HG03354 (cell line): ENCODE results near the gene PRRG1.
"Not testable (repeated sequence)": the region's sequence is repeated elsewhere in the genome, so short reads cannot be mapped to it uniquely, and the experiment has no call there.

Source experiments
- ATAC-seq: cut with Tn5 transposase; IDR thresholded peaks from one replicate; pipeline ENCODE4 v1.9.1; 2021; ENCODE audit warnings: mild to moderate bottlenecking; ENCODE audit not compliant: unreplicated experiment, poor library complexity, severe bottlenecking

Gene PRRG1

GRCh38 chrX:37460285-37460684 lies 111.1 kb downstream of the PRRG1 start:
- not testable (repeated sequence) for ATAC-seq

DNA sequence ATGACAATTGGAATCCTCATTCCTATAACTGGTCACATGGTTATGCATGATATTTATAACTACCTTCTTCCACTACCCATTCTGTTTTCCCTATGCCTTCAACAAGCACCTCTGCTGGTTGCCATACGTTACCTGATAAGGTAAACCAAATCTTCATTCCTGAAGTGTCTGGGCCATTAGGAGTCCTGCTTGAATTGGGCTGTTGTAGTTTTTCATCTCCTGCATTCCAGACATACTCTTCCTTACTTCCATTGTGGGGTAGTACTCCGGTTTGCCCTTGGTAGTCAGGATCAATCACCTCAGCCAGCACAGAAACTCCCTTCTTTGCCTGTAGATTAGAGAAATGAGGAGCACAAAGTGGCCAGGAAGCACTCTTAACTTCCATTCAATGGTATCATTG lies 113.2 kb downstream of the PRRG1 start:
- ATAC-seq, result no peak

DNA sequence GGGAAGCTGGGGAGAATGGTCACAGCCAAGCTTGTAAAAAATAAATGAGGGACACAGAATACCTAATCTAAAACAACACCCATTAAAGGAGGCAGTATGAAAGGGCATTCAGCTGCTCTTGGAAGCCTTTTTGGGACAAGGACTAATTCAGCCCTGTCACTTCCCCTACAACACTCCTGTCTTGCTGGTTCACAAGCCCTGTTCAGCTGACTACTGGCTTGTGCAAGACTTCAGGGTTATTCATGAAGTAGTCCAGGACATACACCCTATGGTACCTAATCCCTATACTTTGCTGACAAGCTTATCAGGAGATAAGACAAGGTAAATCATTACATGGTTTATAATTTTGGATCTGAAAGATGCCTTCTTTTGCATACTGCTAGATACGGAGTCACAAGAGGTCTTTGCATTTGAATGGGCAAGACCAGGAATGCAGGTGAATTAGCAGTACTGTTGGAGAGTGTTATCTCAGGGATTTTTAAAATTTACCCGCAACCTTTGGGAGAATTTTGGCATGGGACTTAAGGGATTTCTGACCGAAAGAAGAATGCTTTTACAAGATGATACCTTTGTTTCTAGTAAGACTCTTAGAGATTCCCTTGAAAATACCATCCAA lies 119.1 kb downstream of the PRRG1 start:
- ATAC-seq, result no peak

GRCh38 chrX:37470711-37471110 lies 121.5 kb downstream of the PRRG1 start:
- no peak for ATAC-seq

DNA sequence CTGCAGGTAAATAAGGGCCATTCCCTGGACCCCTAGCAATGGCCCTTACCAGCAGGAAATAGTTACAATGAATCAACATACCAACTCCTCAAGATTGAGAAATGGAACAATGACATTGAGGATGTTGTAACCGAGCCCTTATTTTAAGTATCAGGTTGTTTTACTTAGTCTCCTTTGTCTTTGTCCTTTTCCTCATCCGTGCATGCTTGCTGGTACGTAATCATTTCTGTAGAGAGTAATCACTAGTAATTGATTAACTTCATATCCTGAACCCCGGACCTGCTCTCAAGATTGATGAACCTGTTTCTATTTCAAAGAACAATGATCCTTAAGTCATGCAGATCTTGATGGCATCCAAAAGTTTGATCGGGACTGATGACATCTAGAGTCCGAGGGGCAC lies 123.7 kb downstream of the PRRG1 start:
- no peak for ATAC-seq

DNA sequence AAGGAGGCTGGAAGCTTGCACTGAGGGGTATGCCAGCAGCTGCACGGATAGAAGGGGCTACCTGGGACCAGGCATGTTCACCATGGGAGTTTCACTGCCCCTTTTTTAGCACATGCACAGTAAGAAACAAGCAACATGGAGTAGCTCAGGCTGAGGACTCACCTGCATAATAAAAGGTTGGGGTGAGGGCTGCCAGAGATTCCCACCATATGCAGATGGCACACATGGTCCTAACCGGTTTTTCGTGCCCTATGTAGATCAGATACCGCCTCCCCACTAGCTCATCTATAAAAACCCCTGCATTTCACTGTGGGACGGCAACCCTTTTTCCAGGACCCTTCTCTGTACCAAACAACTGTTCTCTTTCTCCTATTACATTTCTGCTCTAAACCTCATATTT lies 125.3 kb downstream of the PRRG1 start:
- ATAC-seq, result no peak

GRCh38 chrX:37476571-37477170 lies 127.5 kb downstream of the PRRG1 start:
- ATAC-seq, result no peak

GRCh38 chrX:37484335-37484734 lies 135.2 kb downstream of the PRRG1 start:
- ATAC-seq, result not testable (repeated sequence)

DNA sequence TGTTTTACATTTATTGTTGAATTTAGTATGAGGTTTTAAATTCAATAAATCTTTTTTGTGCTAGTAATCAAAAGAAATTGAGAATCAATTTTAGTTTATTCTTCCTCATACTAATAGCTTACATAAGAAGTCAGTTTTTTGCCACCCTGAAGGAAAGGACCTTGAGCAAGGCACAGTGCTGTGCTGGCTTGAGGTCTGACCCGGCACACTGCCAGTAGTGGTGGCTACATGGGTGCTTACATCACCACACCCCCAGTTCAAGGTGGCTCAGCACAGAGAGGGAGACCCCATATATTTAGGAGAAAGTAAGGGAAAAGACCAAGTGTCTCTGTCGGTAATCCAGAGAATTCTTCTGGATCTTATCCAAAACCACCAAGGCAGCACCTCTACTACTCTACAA lies 136.3 kb downstream of the PRRG1 start:
- no peak for ATAC-seq

- ATAC-seq, result no peak
These were observed 138.1 kb downstream of the PRRG1 start for GRCh38 chrX:37487271-37487670.

DNA sequence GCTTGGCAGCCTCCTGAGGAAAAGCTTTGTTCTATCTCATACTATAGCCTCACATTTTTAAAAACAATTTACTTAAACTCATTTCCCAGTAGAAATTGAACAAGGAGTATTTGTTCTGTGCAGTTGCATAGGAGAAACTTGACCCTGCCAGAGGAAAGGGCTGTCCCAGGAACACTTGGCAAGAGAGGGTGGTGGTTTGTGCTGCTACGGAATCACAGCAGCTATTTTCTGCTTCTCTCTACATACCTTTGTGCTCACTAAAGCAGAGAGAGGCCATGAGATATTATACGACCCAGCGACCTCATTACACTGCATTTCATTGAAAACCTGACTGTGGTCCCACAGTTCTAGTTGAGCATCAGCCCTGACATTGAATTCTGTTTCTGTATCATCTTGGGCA lies 139.2 kb downstream of the PRRG1 start:
- ATAC-seq, result no peak

DNA sequence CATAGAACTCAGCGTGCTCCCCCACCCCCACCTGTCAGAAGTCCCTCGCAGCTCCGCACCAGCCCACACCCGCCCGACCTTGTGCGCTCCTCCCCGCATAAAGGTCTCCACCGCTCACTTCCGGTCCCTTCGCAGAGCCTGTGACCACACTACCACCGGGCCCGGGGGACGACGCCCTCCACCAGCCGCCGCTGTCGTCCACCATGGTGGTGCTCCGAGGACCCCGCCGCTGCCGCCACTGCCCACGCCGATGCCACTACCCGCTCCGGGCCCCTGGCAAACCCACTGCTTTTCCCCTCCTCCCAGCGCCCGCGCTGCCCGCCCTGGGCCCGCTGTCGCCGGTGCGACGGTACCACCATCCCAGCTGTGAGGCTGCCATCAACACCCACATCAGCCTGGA lies 142.5 kb downstream of the PRRG1 start:
- ATAC-seq, result no peak

GRCh38 chrX:37495760-37496159 lies 146.6 kb downstream of the PRRG1 start:
- peak; percentile 72 for ATAC-seq

- ATAC-seq, result not testable (repeated sequence)
These were observed 148.0 kb downstream of the PRRG1 start for GRCh38 chrX:37497126-37497525.

- not testable (repeated sequence) for ATAC-seq
These were observed 149.2 kb downstream of the PRRG1 start for GRCh38 chrX:37498323-37498722.

DNA sequence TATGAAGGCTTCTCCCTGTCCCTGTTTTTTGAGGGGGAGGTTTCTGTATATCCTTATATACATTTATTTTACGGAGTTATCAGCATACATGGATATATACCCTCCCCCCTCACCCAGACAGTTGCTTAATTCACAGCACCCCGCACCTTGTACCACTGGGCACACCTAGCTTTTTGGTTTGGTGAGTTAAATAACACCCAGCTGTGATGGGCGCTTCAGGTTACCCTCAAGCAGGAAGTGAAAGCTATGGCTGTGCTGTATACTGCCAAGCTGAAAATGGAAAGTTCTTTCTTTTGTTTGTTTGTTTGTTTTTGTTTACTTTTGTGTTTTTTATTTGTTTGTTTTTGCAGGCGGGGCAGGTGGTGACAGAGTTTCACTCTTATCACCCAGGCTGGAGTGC lies 150.5 kb downstream of the PRRG1 start:
- ATAC-seq, result not testable (repeated sequence)

- no peak for ATAC-seq
These were observed 155.8 kb downstream of the PRRG1 start for GRCh38 chrX:37504991-37505390.
